NCI-H128 (cell line): ENCODE results near the gene DEFB124.
"Not testable (repeated sequence)": the region's sequence is repeated elsewhere in the genome, so short reads cannot be mapped to it uniquely, and the experiment has no call there.

Experiments used
- DNase-seq: peaks from one replicate; lab custom pipeline; 2025; ENCODE audit not compliant: unreplicated experiment; lab: John Stamatoyannopoulos, UW

The DEFB124 gene

DNA sequence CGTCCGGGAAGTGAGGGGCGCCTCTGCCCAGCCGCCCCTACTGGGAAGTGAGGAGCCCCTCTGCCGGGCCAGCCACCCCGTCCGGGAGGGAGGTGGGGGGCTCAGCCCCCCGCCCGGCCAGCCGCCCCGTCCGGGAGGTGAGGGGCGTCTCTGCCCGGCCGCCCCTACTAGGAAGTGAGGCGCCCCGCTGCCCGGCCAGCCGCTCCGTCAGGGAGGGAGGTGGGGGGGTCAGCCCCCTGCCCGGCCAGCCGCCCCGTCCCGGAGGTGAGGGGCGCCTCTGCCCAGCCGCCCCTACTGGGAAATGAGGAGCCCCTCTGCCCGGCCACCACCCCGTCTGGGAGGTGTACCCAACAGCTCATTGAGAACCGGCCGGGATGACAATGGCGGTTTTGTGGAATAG is 47.4 kb downstream of the DEFB124 start:
- DNase-seq, result not testable (repeated sequence)

DNA sequence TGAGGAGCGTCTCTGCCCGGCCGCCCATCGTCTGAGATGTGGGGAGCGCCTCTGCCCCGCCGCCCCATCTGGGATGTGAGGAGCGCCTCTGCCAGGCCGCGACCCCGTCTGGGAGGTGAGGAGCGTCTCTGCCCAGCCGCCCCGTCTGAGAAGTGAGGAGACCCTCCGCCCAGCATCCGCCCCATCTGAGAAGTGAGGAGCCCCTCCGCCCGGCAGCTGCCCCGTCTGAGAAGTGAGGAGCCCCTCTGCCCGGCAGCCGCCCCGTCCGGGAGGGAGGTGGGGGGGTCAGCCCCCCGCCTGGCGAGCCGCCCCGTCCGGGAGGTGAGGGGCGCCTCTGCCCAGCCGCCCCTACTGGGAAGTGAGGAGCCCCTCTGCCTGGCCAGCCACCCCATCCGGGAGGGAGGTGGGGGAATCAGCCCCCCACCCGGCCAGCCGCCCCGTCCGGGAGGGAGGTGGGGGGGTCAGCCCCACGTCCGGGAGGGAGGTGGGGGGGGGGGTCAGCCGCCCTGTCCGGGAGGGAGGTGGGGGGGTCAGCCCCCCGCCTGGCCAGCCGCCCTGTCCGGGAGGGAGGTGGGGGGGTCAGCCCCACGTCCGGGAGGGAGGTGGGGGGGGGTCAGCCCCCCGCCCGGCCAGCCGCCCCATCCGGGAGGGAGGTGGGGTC is 47.9 kb downstream of the DEFB124 start:
- DNase-seq, result not testable (repeated sequence)

DNA sequence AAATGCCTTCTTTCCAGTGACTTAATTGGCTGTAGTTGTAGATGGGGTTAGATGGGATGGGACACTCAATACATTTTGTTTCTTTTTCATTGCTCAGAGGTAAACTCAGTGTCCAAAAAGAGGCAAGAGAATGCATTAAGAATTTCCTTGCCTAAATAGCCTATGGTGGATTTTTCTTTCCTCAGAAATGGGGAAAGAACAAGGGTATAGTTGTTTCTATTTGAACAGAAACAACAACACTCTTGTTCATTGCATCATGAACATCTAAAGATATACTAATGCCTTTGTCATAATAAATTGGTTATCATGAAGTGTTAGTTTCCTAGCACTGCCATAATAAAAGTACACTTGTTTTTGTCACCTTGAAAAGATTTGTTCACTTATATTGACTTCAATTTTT is 49.1 kb downstream of the DEFB124 start:
- DNase-seq, result no peak

DNA sequence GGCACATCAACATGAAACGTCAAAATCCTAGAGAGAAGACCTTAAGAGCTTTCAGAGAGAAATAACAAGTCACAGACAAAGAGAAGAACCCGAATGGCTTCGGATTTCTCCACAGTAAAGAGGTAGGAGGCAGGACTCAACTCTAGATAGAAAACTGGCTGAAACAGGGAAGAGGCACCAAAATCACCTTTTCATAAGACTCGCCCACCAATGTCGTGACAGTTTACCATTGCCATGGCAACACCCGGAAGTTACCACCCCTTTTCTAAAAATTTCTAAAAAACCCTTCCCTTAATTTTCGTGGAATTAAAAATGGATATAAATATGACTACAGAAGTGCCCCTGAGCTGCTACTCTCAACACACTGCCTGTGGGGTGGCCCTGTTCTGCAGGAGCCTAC is 56.6 kb downstream of the DEFB124 start:
- DNase-seq, result no peak

DNA sequence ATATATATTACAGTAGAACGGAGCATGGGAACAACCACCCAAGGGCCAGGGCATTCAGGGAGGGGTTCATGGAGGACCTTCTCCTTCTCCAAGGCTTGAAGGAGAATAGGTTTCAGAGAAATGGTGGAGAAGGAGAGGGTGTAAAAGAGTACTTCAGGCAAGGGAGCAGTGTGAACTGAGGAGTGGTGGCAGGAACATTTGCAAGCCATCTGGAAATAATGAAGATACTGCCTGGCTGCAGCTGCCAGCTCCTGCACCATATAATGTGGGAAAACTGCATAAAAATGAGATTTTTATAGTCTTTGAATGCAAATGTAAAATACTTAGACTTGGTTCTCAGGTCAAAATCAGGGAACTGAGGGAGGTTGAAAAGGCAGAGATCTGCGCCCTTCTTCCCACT is 59.3 kb downstream of the DEFB124 start:
- DNase-seq, result no peak
